Measurements from ENCODE around the gene PIR.

PIR gene

DNA sequence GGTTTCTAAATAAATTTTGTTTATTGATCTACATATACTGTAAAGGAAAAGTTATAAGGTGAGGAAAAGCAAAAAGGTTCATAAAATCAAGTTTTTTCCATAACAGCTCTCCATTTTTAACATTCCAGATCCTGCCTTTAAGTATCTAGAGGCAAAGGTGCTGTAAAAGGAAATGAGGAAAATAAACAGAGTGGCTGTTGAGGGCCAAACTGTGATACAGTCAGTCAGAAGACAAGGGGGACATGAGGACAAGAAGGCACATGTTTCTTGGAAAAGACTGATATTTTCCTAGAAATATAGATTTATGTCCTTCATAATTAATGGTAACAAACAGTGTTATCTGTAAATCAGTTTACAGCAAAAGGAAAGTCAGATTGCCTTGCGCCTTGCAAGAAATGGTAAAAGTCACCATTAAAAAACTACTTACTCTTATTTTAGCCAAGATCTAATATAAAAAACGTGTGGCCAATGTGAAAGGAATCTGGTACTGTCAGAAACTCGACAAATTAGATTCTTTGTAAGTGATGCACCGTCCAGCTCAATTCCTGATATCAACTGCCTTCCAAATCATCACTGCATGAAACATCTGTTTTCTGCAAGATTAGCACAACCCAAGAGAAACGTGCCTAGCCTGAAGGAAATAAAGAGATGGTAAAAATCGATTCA, 75.0 kb downstream of the PIR start:
- no peak for DNase-seq (ENCODE audit: low read depth, low spot score)

DNA sequence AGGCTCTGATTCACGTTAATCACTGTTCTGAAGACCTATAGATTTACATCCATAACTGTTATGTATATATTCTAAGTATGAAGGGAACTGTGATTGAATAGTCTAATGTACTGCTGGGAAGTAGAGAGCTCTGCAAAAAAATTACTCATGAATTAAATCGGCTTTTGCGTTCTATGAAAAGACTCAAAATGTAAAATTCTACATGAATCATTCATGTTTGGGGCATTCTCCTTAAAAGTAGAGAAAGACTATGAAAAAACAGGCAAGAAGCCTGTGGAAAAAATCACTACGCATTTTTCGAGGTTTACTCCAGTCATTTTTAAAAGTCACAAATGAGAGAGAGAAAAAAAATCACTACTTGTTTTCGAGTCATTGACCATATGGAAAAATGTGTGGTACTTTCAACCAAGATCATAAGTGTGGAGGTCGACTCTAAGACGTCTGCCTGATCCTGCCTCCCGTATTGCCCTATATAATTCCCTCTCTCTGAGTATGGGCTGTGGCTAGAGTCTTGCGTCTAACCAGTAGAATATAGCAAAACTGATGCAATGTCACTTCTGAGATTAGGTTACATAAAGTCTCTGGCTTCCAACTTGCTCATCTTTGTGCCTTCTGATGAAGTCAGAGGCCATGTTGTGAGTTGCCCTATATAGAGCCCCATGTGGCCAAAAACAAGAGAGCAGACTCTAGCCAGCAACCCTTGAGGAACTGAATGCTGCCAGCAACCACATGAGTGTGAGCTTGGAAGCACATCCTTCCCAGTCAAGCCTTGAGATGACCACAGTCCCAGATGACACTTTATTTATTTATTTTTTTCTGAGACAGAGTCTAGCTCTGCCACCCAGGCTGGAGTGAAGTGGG, 76.8 kb downstream of the PIR start:
- no peak for DNase-seq (ENCODE audit: low read depth, low spot score)

DNA sequence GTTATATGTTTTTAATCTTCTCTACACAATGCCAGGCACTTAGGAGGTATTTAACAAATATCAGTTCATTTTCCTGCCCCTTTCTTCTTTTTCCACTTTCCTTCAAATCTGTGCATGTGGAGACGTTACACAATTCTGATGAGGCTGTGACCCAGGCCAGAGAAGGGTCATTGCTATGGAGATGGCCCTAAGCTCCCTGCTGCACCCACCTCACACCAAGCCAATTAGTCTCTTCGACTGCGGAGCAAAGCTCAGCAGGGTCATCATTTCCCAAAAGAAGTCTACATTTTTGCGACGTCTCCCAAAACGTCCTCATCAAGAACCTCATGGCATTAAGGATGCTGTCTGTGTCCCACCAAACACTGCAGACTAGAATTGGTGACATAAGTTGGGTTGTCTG, 80.0 kb downstream of the PIR start:
- DNase-seq (ENCODE audit: low read depth, low spot score): no peak

DNA sequence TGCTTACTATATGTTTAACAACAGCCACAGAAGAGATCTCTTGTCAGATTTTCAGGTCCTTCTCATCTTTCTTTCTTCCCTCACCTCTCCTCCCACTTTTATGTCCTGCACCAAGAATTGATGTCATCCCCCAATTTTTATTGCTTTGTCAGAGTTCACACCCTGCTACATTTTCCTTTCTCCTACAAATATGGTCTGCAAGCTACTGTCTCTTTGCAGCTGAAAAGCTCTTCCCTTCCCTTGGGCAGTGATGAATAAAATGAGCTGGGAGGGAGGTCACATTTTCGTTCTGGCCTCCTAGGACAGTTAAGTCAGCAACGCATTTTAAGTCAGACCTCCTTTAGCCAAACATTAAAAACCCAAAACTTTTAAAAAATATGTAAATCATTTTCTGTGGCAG, 82.2 kb downstream of the PIR start:
- no peak for DNase-seq (ENCODE audit: low read depth, low spot score)

DNA sequence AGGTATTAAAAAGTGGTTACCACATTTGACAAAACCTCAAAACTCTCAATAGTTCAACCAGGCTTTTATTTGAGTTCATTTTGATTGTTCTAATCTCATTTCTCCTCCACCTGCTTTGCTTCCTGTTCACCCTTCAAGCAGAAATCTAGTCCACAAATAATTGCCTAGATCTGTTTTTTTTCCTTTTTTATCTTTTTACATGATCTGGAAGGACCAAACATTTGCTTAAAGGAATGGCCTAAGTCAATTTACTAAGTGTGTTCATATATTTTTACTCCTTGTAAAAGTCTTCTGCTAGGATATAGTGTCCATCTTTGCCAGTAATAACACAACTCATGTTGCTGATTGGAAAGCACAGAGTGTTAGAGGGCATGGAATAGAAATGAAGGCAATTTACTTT, 82.7 kb downstream of the PIR start:
- no peak for DNase-seq (ENCODE audit: low read depth, low spot score)

DNA sequence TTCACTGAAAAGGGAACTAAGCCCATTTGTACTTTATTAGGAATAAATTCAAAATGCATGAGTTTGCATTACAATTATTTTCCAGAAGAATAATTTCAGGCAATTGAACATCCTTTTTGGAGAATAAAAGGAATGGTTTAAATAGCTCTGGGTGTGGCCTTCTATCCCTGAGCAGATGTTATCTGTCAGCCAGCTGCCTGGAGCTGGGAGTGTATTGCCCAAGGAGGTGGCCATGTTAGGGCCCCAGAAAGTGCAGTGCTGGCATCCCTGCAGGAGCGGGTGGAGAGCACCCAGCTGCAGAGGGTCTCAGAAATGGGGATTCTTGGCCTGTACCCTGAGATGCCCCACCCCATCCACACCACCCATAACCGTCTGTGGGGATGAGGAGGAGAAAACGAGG, 87.3 kb downstream of the PIR start:
- no peak for DNase-seq (ENCODE audit: low read depth, low spot score)

DNA sequence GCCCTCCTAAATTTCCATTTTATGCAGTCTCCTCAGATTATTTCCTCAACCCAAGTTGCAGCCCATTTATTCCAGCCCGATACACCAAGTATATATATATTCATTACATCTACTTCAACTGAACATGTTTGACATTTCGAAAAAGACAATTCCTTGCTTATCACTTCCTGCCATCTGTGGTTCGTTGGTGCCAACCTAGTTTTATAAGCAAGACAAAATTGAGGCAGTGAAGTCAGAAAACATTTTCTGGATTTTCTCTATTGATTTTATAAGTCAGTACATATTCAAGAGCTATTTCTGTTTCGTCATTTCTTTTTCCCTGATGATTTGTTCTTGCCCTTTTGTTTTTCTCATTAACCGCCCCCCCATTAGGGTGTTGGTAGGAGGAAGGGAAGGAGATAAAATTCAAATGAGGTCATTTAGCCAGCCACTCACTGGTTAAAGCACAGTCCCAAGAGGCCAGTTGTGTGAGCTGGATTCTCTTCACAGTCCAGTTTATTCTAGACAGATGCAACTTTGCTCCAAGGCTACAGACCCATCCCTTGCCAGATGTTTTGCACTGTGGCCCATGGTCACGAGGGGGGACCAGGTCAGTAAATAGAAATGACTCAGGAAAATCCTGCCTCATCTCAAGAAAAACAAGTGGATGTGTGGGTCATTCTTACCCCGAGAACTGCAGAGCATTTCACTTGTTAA, 88.6 kb downstream of the PIR start:
- no peak for DNase-seq (ENCODE audit: low read depth, low spot score)

DNA sequence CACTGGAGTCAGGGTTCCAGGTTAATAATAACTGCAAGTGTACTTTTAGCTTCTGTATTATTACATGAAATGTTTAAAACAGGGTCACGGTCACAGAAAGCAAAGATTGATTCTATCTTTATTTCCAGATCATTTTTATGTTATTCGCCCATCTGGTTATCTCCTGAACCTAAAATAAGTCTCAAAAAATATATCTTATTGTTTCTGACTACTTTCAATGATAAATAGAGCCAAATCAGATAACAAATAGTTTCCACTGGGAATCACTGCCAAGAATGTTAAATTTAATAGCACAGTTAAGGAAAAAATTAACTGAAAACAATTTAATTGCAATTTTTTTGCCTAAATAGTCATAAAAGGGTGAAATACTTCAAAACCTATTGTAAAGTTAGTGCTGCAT, 91.8 kb downstream of the PIR start:
- DNase-seq (ENCODE audit: low read depth, low spot score): no peak

DNA sequence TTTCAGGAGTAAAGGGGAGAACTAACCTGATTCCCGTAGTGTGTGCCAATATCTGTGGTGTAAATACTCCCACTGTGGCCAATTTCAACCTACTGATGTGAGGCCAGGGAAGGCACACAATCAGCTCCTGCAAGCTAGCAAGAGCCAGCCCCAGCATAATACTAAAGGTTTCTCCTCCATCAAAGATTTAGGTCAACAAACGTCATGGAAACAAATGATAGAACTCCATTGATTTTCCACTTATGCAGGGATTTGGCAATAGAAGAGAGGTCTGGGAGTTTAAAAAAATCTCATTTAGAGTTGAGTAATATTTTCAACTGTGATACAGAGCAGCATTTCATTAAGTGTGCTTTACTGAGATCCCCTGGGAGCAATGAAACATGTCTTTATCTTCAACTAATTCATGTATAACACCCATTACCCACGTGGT, 93.2 kb downstream of the PIR start:
- no peak for DNase-seq (ENCODE audit: low read depth, low spot score)

DNA sequence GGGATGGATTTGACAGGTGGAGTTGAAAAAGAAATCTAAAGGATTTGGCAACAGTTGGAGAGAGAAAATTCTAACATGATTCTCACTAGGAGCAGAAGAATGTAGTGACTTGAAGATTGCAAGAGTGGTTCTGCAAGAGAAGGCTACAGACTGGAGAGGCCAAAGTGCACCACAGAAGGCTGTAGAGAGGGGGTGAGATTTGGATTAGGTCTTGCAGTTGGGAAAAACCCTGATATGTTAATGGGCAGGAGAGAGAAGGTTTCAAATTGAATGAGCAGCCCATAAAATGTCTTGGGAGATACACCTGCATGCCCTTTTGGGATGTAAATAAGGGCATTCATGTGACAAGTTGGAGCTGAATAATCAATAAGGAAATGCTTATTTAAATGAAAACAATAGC, 94.3 kb downstream of the PIR start:
- DNase-seq (ENCODE audit: low read depth, low spot score): no peak

DNA sequence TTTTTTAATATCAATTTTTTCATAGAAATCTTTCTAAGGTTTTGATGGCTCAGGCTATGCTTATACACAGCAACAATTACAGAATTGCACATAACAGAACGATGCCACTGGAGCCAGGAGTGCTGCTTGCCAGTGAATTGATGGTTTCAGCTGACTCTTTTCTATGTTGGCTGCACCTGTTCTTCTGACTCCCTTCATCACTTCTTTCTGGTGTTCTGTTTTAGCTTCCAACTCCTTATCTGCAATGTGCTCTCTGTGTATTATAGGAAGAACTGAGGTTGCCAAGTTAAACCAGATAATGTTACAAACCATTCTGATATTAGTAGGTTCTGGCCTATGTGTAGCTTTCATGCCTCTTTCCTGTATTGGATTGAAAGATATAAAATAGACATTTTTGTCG, 97.3 kb downstream of the PIR start:
- DNase-seq (ENCODE audit: low read depth, low spot score): no peak

DNA sequence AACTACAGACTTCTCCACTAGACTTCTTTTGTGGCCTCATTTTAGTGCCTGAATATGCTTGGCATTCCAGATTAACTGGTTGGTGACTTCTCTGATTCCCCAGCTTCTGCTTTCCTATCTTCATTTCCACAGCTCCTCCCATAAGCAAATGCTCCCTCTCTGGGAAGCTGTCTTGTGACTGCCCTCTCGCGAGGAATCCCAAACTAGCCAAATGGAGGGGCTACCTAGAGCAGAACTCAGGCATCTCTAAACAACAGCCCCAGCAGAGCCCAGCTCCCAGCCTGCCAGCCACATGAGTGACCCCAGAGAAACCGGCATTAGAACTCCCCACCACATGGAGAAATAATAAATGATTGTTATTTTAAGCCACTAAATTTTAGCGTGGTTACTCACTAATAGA, 101.3 kb downstream of the PIR start:
- no peak for DNase-seq (ENCODE audit: low read depth, low spot score)

DNA sequence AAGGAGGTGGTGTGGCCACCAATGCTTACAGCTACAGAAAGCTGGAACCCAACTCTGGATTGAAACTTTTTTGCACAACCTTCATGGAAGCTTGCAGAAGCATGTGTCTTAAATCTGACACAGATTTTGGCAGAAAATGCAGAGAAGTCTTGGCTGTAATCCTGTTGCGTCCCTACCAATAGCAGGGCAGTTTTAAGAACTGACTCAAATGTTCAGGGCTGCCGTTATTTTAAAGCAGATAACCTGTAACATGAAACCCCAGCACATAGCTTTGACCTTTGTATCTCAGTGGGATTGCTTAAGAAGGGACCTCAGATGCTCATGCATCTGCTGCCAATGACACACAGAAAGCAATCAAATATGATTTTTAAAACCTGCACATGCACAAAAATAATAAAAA, 108.8 kb downstream of the PIR start, which contains the start of gene VEGFD:
Gene VEGFD, minus strand, starts transcription at position 110 of the 400 bp plus-strand sequence. CDS start 467 bp downstream, outside the sequence.
- DNase-seq (ENCODE audit: low read depth, low spot score): no peak

DNA sequence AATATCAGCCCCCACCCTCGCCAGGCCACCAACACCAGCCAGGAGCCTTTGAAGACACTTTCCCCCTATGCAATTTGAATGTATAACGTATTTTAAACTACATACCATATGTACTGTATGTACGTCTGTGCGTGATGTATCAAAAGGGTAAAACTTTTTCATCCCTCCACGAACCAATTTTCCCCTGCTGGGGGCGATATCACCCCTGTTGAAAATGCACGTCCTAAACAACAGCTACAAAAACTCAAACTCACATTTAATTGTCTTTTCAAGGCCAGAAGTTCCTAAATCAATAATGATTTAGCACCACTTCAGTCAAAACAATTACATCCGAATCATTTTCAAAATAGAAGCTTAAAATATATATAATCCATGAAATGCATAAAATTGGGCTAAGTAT, 110.3 kb downstream of the PIR start:
- no peak for DNase-seq (ENCODE audit: low read depth, low spot score)

DNA sequence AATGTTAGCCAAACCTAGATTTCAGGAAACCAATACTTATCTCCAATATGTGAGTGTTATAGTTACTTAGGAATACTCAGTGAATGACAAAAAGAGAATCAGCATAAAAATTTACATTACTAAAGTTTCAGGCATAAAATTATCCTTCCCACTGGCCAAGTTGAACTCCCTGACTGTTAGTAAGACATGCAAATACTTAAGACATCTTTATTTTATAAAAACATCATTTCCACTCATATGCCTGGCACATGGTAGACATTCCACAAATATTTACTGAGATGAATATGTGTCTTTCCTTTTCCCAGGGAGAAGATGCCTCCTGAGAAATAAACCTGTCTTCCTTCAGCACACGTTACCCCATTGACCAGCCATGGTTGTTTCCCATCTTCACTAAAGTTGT, 116.2 kb downstream of the PIR start:
- no peak for DNase-seq (ENCODE audit: low read depth, low spot score)

DNA sequence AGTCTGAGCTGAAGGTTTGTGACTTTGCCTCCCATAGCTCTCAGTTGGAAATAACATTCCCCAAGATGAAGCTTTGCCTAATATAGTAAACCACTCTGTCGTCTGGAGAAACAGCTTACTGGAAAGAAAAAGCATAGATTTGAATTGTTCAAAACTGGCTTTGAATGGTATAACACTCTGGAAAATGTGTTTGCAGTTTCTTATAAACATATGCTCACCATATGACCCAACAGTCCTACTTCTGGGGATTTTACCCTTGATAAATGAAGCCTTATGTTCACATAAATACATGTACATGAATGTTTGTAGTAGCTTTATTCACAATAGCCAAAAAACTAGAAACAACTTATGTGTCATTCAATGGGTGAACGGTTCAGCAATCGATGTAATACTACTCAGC, 119.2 kb downstream of the PIR start:
- no peak for DNase-seq (ENCODE audit: low read depth, low spot score)

DNA sequence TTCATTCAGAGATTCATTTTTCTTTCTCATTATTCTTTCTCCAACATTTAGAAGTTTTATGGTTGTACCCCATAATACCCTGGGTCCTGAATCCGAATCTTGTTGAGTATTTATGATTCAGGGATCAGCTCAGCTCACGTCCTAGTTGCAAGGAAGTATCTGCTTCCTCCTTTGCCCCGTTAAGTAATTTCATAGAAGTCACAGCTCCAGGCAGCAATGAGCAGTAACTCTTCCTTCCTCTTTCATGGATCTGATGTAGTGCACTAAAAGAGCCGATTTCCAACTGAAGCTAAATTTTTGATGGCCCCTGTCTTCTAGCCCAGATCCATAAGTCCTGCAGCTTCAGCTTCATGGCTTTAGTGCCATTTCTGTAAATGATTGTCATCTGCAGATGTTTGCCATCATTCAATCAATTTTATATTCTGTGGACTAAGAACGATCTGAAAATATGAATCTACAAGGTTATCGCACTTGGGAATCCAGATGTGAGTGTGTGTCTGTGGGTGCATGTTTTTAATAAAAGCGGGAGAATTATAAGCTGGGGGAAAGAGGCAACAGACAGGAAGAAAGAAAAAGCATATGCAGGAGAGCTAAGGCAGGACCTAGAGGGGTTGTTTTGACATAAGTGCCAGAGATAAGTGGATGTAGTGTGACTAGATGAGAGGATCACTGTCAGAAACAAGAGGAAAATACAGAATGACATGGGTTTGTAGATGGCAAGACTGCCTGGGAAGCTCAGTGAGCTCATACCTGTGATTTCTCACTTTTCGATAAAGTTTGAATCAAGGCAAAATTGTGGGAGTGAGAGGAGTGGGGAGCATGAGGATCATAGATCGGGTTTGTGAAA, 126.4 kb downstream of the PIR start:
- DNase-seq (ENCODE audit: low read depth, low spot score): no peak

DNA sequence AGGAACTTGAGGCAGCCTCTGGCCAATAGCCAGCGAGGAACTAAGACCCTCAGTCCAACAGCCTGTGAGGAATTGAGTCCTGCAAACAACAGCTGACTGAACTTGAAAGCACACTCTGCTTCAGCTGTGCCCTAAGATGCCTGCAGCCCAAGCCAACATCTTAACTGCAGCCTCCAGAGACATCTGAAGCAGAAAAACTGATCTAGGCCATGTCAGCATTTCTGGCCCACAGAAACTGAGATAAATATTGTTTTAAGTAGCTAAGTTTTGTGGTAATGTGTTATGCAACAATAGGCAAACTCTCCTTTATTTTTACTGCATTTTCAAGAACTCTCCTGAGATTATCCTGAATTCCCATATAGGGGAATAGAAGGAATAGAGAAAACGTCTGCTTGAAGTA, 133.4 kb downstream of the PIR start:
- DNase-seq (ENCODE audit: low read depth, low spot score): no peak

DNA sequence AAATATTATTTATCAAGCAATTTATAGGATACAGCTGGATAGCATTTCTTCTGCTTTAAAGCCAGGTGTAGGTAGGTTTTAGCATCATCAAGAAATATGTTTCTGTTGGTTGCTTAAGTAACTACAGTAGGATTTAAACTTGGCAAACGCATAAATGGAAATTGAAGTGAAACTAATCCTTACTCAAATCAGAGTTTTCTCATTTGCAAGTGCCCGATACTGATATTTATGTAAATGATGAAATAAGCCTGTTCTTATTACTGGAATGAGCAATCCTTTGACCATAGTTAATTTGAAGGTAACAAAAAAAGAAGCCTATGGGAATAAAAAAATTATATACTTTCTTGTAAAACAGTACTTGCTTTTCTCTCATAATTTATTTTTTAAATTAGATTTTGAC, 134.6 kb downstream of the PIR start:
- no peak for DNase-seq (ENCODE audit: low read depth, low spot score)

DNA sequence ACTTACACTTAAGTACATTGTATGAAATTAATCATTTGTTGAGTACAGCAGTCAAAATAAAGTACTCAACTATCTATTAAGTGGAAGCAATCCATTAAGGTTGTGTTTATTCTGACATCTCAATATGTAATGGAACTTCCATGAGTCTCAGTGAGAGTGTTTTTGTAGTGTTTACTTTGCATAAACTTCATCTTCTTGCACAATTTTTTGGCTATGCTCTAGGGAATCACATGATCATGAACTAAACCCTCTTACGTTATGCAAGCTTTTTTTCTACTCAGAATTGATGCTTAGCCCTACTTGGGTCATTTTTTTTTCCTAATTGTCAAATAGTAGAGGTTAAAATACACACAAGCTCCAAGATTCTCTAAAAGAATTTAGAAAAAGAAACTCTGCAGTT, 136.7 kb downstream of the PIR start:
- DNase-seq (ENCODE audit: low read depth, low spot score): no peak

DNA sequence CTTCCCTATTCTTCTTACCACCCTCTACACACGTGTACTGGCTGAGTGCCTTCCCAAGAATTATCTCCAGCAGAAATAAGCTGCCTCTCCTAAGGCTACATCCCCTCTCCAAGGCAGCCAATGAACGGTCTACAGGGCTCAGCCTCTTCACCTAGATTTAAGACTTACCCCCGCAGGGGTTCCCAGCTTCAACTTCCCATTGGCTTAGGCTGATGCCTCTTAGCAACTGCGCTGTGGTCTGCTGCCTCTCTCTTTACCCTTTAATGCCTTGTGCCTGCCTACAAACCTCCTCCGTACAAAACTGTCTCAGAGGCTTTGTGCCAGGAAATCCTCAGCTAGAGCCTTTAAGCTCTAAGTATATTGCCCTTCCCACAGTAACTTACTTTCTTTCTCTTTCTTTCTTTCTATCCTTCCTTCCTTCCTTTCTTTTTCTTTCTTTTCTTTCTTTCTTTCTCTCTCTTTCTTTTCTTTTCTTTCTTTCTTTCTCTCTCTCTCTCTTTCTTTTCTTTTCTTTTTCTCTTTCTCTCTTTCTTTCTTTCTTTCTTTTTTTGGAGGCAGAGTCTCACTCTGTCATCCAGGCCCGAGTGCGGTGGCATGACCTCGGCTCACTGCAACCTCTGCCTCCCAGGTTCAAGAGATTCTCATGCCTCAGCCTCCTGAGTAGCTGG, 142.7 kb downstream of the PIR start:
- no peak for DNase-seq (ENCODE audit: low read depth, low spot score)

Measured in activated CD4-positive, CD25-positive, alpha-beta regulatory T cell treated with anti-CD3 and anti-CD28 coated beads, Interleukin-2, amount 50 U/mL, for 16 hours (primary cell).